Measurements from ENCODE around the gene DNAJC11.

- TF ChIP-seq, protein P1, sequence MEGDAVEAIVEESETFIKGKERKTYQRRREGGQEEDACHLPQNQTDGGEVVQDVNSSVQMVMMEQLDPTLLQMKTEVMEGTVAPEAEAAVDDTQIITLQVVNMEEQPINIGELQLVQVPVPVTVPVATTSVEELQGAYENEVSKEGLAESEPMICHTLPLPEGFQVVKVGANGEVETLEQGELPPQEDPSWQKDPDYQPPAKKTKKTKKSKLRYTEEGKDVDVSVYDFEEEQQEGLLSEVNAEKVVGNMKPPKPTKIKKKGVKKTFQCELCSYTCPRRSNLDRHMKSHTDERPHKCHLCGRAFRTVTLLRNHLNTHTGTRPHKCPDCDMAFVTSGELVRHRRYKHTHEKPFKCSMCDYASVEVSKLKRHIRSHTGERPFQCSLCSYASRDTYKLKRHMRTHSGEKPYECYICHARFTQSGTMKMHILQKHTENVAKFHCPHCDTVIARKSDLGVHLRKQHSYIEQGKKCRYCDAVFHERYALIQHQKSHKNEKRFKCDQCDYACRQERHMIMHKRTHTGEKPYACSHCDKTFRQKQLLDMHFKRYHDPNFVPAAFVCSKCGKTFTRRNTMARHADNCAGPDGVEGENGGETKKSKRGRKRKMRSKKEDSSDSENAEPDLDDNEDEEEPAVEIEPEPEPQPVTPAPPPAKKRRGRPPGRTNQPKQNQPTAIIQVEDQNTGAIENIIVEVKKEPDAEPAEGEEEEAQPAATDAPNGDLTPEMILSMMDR (IDR thresholded peaks at IDR 0.05), result no peak
- no peak for TF ChIP-seq POLR2A (IDR thresholded peaks at IDR 0.05)
- no peak for TF ChIP-seq POLR2AphosphoS5 (IDR thresholded peaks at IDR 0.05)
- no peak for TF ChIP-seq EP300 (IDR thresholded peaks at IDR 0.05)
These were observed 114.2 kb downstream of the DNAJC11 start for GRCh38 chr1:6587261-6588005.
